Coronary artery (tissue), 2 donors: Measurements from ENCODE around the gene WNT9A.
"Not testable (repeated sequence)": the region's sequence is repeated elsewhere in the genome, so short reads cannot be mapped to it uniquely, and the experiment has no call there.

Experiments used
- DNase-seq: peaks from one replicate; pipeline ENCODE4 v3.0.0-alpha.2; 2017; ENCODE audit warnings: low spot score
- H3K27ac ChIP-seq, 2 donors: fragments of 200-600 bp; sonication (generic); one replicate each; pipeline ENCODE4 v1.5.1; 2016 to 2019
- H3K4me3 ChIP-seq: fragments of 200-600 bp; sonication (generic); 2 replicates; pipeline ENCODE4 v1.5.1; 2016; ENCODE audit warnings: mild to moderate bottlenecking, moderate library complexity
- CTCF ChIP-seq: fragments of 200-600 bp; sonication (generic); IDR thresholded peaks from one replicate; pipeline ENCODE4 v1.5.1; 2019; ENCODE audit warnings: antibody characterized with exemption

Gene WNT9A

DNA sequence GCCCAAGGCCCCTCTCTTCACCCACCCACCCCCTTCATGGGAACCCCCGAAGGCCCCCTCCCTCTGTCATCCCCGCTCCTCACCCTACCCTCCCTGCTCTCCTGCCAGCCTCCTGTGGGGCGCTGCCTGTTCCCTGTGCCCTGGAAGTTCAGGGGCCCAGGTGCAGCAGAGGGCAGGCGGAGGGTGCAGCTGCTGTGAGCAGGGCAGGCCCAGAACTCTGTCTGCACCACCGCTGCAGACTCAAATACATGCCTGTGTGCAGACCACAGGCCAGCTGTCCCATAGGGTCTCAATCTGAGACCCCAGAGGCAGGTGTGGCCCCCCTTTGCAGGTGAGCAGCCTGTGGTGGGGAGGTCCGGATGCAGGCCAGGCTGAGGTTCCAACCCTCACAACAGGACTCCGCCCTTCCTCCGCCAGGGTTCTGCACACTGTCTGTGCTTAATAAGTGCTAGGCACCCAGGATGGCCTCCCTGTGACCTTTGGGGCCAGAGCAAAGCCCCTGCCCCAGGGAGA is 62.5 kb downstream of the WNT9A start:
- DNase-seq: peak; percentile 66
- peak overlapping the region in 1 of 2 donors; percentile 83 for H3K27ac ChIP-seq
- TF ChIP-seq CTCF: no peak
- no peak overlapping the region for H3K4me3 ChIP-seq

DNA sequence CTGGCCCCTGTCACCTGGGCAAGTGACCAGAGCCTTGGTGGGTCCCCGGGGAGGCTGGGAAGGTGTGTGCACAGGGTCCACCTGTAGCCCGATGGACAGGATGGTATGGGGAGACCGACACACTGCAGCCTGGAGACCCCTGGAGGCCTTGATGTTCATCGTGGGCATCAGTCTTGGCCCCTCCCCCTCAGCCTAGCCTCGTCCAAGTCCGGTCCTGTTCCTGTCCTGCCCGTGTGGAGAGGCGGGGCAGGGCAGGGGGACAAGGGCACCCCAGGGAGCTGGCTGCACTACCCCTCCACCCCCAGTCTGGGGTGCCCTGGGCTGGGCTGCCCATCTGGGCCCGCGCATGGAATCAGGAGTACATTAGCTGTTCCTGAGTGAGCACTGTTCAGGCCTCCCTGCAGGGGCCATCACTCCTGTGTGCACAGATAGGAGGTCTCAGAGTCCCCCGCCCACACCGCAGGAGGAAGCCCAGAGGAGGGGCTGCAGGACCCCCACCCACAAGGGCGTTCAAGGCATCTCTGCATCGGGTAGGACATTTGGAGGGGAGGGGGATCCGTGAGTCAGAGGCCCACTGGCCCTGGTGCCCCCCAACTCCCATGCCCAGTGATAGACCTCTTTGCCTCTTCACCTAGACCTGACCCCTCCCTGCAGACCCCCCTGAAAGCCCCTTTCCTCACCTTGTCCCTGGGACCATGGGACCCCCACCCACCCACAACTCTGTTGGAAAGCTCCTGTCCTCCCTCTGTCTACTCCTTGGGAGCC is 63.2 kb downstream of the WNT9A start:
- Histone ChIP-seq H3K27ac (no peak overlapping the region), H3K4me3 (no peak overlapping the region)
- DNase-seq: peak; percentile 53
- no peak for TF ChIP-seq CTCF

- H3K27ac ChIP-seq: no peak overlapping the region
- peak; percentile 54 for DNase-seq
- H3K4me3 ChIP-seq: no peak overlapping the region
- TF ChIP-seq CTCF: no peak
Observed at GRCh38 chr1:227883641-227884301, 64.0 kb downstream of the WNT9A start.

DNA sequence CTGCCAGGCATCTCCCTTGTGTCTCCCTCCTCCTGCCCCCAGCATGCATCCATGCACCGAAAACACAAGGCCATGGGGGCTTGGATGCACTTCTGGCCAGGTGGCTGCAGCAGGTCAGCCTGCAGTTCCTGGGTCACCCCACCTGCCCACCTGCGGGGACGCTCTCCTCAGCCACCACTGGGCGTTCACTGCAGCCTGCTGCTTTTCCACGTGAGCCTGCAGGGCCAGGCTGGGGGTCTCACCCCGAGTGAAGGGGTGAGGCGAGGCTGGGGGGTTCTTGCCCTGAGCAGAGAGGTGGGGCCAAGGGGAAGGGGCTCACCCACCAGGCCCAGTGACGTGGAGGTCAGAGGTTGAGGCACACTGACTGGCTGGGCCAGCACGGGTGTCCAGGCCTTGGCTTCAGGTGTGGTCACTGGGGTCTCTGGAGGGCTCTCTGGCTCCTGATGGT is 64.6 kb downstream of the WNT9A start:
- TF ChIP-seq CTCF: no peak
- no peak overlapping the region for H3K4me3 ChIP-seq
- peak; percentile 73 for DNase-seq
- H3K27ac ChIP-seq: no peak overlapping the region

DNA sequence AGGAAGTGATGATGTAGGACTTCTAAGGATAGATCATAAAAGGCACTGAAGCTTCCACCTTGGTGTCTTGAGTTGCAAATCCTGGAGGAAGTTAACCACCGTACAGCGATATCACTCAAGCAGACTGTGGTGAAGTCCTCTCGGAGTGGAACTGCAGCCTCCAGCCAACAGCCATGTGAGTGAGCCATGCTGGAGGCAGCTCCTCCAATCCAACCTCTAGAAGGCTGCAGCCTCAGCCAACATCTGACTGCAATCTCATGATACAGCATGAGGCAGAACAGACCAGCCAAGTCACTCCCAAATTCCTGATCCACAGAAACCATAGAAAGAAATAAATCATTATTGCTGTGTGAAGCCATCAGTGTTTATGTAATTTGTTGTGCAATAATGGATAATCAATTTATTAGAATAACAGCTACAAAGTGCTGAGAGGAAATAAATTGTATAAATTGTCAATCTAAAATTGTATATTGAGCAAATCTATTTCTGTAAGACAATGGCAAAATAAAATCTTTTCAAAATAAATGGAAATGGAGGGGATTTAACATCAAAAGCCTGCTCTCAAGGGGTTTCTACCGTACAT is 67.3 kb downstream of the WNT9A start:
- no peak overlapping the region for H3K27ac ChIP-seq
- no peak overlapping the region for H3K4me3 ChIP-seq
- TF ChIP-seq CTCF: no peak
- peak; percentile 40 for DNase-seq

GRCh38 chr1:227877810-227878209 is 69.9 kb downstream of the WNT9A start:
- not testable (repeated sequence) for H3K4me3 ChIP-seq, H3K27ac ChIP-seq, DNase-seq

DNA sequence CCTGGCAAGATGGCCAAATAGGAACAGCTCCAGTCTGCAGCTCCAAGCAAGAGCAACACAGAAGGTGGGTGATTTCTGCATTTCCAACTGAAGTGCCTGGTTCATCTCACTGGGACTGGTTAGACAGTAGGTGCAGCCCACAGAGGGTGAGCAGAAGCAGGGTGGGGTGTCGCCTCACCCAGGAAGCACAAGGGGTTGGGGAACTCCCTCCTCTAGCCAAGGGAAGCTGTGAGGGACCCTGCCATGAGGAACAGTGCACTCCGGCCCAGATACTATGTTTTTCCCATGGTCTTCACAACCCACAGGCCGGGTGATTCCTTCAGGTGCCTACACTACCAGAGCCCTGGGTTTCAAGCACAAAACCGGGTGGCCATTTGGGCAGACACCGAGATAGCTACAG is 75.8 kb downstream of the WNT9A start:
- H3K4me3 ChIP-seq, DNase-seq, H3K27ac ChIP-seq: not testable (repeated sequence)
